ENCODE measurements around the gene HTRA3.
A peak's percentile ranks its signal among the peaks of the same experiment; 100 is the strongest.

HTRA3 gene

DNA sequence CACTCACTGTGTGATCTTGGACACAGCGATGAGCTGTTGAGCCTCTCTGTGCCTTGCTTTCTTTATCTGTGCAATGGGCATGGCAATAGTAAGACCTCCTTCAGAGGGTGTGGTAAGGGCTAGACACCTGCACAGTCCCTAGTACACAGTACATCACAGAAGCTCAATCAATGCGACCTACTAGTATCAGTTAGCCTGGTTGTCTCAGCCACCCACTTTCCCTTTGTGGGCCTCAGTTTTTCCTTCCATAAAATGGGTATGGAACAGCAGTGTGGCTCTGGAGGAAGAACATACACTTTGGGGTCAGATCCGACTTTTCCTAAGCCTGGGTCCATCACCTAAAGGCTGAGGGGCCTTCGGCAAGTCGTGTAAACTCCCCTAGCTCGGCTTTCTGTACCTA lies 3.5 kb upstream of the HTRA3 start:
- TF ChIP-seq CSDC2 (CRISPR knock-in tag; IDR thresholded peaks at IDR 0.05) (no peak), ZC3H10 (CRISPR knock-in tag; IDR thresholded peaks at IDR 0.05) (no peak), ZNF565 (CRISPR knock-in tag; conservative IDR thresholded peaks at IDR 0.05; ENCODE audit: low read depth) (no peak), SNAI2 (CRISPR knock-in tag; IDR thresholded peaks at IDR 0.05) (no peak), ZFP30 (CRISPR knock-in tag; IDR thresholded peaks at IDR 0.05) (no peak), TCF4 (CRISPR knock-in tag; IDR thresholded peaks at IDR 0.05; ENCODE audit: borderline replicate concordance) (no peak)
- TF ChIP-seq, protein P1, sequence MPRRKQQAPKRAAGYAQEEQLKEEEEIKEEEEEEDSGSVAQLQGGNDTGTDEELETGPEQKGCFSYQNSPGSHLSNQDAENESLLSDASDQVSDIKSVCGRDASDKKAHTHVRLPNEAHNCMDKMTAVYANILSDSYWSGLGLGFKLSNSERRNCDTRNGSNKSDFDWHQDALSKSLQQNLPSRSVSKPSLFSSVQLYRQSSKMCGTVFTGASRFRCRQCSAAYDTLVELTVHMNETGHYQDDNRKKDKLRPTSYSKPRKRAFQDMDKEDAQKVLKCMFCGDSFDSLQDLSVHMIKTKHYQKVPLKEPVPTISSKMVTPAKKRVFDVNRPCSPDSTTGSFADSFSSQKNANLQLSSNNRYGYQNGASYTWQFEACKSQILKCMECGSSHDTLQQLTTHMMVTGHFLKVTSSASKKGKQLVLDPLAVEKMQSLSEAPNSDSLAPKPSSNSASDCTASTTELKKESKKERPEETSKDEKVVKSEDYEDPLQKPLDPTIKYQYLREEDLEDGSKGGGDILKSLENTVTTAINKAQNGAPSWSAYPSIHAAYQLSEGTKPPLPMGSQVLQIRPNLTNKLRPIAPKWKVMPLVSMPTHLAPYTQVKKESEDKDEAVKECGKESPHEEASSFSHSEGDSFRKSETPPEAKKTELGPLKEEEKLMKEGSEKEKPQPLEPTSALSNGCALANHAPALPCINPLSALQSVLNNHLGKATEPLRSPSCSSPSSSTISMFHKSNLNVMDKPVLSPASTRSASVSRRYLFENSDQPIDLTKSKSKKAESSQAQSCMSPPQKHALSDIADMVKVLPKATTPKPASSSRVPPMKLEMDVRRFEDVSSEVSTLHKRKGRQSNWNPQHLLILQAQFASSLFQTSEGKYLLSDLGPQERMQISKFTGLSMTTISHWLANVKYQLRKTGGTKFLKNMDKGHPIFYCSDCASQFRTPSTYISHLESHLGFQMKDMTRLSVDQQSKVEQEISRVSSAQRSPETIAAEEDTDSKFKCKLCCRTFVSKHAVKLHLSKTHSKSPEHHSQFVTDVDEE (CRISPR knock-in tag; IDR thresholded peaks at IDR 0.05), result no peak
- no peak for ATAC-seq

DNA sequence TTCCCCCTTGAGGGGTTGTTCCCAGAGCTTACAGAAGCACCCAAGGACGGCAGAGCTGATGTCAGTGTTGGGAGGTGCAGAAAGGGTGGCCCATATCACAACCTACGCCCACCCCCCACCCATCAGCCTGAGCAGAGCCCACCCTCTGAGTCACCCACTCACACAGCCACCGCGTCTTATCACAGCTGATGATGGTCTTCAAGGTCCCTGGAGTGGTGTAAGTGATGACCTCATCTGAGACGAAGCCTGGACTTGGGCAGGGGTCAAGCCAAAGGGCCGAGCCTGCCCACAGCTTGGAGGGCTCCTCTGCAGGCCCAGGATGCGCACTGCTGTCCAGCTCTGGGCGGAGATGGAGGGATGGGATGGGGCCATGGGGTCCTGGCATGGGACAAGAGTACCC lies 3.0 kb upstream of the HTRA3 start:
- TF ChIP-seq, protein P2, sequence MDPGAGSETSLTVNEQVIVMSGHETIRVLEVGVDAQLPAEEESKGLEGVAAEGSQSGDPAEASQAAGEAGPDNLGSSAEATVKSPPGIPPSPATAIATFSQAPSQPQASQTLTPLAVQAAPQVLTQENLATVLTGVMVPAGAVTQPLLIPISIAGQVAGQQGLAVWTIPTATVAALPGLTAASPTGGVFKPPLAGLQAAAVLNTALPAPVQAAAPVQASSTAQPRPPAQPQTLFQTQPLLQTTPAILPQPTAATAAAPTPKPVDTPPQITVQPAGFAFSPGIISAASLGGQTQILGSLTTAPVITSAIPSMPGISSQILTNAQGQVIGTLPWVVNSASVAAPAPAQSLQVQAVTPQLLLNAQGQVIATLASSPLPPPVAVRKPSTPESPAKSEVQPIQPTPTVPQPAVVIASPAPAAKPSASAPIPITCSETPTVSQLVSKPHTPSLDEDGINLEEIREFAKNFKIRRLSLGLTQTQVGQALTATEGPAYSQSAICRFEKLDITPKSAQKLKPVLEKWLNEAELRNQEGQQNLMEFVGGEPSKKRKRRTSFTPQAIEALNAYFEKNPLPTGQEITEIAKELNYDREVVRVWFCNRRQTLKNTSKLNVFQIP (CRISPR knock-in tag; IDR thresholded peaks at IDR 0.05; ENCODE audit: borderline replicate concordance, low read depth), result no peak
- no peak for TF ChIP-seq ARNTL (CRISPR knock-in tag; IDR thresholded peaks at IDR 0.05; ENCODE audit: borderline replicate concordance, low read depth)
- TF ChIP-seq, protein P1 (CRISPR knock-in tag; IDR thresholded peaks at IDR 0.05), result no peak
- ATAC-seq, result no peak

DNA sequence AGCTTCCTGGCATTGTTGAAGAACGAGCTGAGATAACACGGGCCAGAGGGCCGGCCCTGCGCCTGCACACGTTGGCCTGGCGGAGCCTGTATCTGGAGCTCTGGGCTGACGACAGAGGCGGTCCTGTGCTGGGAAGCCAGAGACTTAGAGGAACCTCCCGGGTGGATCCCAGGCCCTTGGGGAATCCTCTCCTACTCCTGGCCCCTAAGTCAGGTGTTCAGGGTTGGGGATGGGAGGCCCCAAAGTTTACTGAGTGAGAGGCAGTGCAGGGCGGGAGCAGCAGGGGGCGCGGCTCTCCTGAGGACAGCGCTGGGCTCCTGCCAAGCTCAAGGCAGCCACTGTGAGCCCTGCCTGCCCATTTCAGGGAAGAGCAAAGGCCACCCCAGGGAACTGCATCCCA lies 2.5 kb upstream of the HTRA3 start:
- ATAC-seq, result peak; percentile 79
- TF ChIP-seq PPARA (CRISPR knock-in tag; IDR thresholded peaks at IDR 0.05; ENCODE audit: borderline replicate concordance) (no peak), ZC3H10 (CRISPR knock-in tag; IDR thresholded peaks at IDR 0.05) (no peak), TOX (CRISPR knock-in tag; IDR thresholded peaks at IDR 0.05; ENCODE audit: borderline replicate concordance) (no peak), CSDC2 (CRISPR knock-in tag; IDR thresholded peaks at IDR 0.05) (no peak), BACH2 (CRISPR knock-in tag; IDR thresholded peaks at IDR 0.05; ENCODE audit: borderline replicate concordance) (no peak), ZNF70 (CRISPR knock-in tag; IDR thresholded peaks at IDR 0.05) (no peak), RARB (CRISPR knock-in tag; IDR thresholded peaks at IDR 0.05) (no peak), SNAI2 (CRISPR knock-in tag; IDR thresholded peaks at IDR 0.05) (no peak), ZNF565 (CRISPR knock-in tag; conservative IDR thresholded peaks at IDR 0.05; ENCODE audit: low read depth) (no peak), ISL1 (CRISPR knock-in tag; IDR thresholded peaks at IDR 0.05) (no peak), TCF4 (CRISPR knock-in tag; IDR thresholded peaks at IDR 0.05; ENCODE audit: borderline replicate concordance) (no peak), ZFP30 (CRISPR knock-in tag; IDR thresholded peaks at IDR 0.05) (no peak)
- TF ChIP-seq, protein P3, sequence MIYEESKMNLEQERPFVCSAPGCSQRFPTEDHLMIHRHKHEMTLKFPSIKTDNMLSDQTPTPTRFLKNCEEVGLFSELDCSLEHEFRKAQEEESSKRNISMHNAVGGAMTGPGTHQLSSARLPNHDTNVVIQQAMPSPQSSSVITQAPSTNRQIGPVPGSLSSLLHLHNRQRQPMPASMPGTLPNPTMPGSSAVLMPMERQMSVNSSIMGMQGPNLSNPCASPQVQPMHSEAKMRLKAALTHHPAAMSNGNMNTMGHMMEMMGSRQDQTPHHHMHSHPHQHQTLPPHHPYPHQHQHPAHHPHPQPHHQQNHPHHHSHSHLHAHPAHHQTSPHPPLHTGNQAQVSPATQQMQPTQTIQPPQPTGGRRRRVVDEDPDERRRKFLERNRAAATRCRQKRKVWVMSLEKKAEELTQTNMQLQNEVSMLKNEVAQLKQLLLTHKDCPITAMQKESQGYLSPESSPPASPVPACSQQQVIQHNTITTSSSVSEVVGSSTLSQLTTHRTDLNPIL (CRISPR knock-in tag; IDR thresholded peaks at IDR 0.05; ENCODE audit: low read depth), result no peak
- TF ChIP-seq, protein P4, sequence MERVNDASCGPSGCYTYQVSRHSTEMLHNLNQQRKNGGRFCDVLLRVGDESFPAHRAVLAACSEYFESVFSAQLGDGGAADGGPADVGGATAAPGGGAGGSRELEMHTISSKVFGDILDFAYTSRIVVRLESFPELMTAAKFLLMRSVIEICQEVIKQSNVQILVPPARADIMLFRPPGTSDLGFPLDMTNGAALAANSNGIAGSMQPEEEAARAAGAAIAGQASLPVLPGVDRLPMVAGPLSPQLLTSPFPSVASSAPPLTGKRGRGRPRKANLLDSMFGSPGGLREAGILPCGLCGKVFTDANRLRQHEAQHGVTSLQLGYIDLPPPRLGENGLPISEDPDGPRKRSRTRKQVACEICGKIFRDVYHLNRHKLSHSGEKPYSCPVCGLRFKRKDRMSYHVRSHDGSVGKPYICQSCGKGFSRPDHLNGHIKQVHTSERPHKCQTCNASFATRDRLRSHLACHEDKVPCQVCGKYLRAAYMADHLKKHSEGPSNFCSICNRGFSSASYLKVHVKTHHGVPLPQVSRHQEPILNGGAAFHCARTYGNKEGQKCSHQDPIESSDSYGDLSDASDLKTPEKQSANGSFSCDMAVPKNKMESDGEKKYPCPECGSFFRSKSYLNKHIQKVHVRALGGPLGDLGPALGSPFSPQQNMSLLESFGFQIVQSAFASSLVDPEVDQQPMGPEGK (CRISPR knock-in tag; IDR thresholded peaks at IDR 0.05; ENCODE audit: borderline replicate concordance), result no peak
- TF ChIP-seq, protein P1 (CRISPR knock-in tag; IDR thresholded peaks at IDR 0.05), result no peak

All from SK-N-SH treated with all-trans-retinoic acid at 6 μM for 48 hours (cell line).